Psoas muscle (tissue), 8 donors: ENCODE results near the gene MYBPHL. TPM values are rescaled to one million over a fixed set of nuclear protein-coding genes. Genes with fewer than 3 reads are reported as not detected.

Experiments
- ATAC-seq, 4 donors: fragments of 200-7000 bp; cut with Tn5 transposase; one replicate each; pipeline ENCODE4 v1.9.1; 2020; ENCODE audit warnings: moderate library complexity in 3 of 4, mild to moderate bottlenecking in 2 of 4
- DNase-seq, 2 donors: peaks; one replicate each; pipeline ENCODE4 v3.0.0-alpha.2; 2020
- H3K27ac ChIP-seq: fragments of 200-600 bp; one replicate; pipeline ENCODE4 v1.8.0; 2022
- H3K27me3 ChIP-seq, 3 donors: fragments of 200-600 bp in 1 of 3; one replicate each; pipeline versions ENCODE4 v1.6.1 to v1.8.0; 2013 to 2022; ENCODE audit warnings: low read length in 2 of 3, mild to moderate bottlenecking in 2 of 3, moderate library complexity in 1 of 3; ENCODE audit not compliant: insufficient read depth in 3 of 3
- H3K36me3 ChIP-seq, 2 donors: fragments of 200-600 bp in 1 of 2; one replicate each; pipeline versions ENCODE4 v1.6.1 to v1.8.0; 2013 to 2022; ENCODE audit warnings: low read depth in 1 of 2, mild to moderate bottlenecking in 1 of 2, moderate library complexity in 1 of 2; ENCODE audit not compliant: insufficient read depth in 1 of 2
- H3K4me1 ChIP-seq: fragments of 200-600 bp; one replicate; pipeline ENCODE4 v1.8.0; 2022
- H3K4me3 ChIP-seq: fragments of 200-600 bp; one replicate; pipeline ENCODE4 v1.8.0; 2022; ENCODE audit warnings: mild to moderate bottlenecking
- H3K9me3 ChIP-seq: fragments of 200-600 bp; one replicate; pipeline ENCODE4 v1.8.0; 2022
- CTCF ChIP-seq: fragments of 200-600 bp; IDR thresholded peaks from one replicate; pipeline ENCODE4 v1.8.0; 2022; ENCODE audit warnings: antibody characterized with exemption
- WGBS, 3 donors: extraction: QIAGEN DNeasy Blood & Tissue Kit; methylation state at CpG; one replicate each; pipeline versions ENCODE4 v1.1.6 to v1.1.7; 2013; 5-methylcytosine and 5-hydroxymethylcytosine counted together
- intact Hi-C, 2 donors: fragments of 100-400 bp; cut with DNase I; formaldehyde crosslinking; loops; one replicate each; pipeline versions ENCODE4 v1.11.0 to v1.14.2; 2022
- polyA plus RNA-seq, 3 donors: library from polyadenylated mRNA; stranded (reverse); fragments of 200-250 nt; gene quantifications; one replicate each; pipeline ENCODE4 v1.2.3, GENCODE V29; 2013
- total RNA-seq, 4 donors: library from RNA; stranded (reverse); fragmentation: NEBNext Ultra II Directional in 2 of 4; extraction: Animal tissue kit (Norgen Biotek cat#: 25700) in 2 of 4; gene quantifications; one replicate each; pipeline versions ENCODE4 v1.2.1 to v1.2.4, GENCODE V29; 2021 to 2023
- donor health status: healthy with polysubstance abuse.
- donor health status: DM: no; HTN: no; CAD: no; lungs with moderate emphysema.
- donor health status: Bipolar disorder and iron deficiency.
- donor health status: healthy.
- donor health status: DM: yes; HTN: yes; CAD: no.
- donor health status: DM: no; HTN: no; CAD: no.
- donor health status: DM: no; HTN: no; CAD: no.
- donor health status: DM: yes; HTN: yes; CAD: no.

Gene MYBPHL
- total and polyA plus RNA-seq, 7 donors = 0.17 to 2.2 (median 0.57) TPM; not detected in 1

DNA sequence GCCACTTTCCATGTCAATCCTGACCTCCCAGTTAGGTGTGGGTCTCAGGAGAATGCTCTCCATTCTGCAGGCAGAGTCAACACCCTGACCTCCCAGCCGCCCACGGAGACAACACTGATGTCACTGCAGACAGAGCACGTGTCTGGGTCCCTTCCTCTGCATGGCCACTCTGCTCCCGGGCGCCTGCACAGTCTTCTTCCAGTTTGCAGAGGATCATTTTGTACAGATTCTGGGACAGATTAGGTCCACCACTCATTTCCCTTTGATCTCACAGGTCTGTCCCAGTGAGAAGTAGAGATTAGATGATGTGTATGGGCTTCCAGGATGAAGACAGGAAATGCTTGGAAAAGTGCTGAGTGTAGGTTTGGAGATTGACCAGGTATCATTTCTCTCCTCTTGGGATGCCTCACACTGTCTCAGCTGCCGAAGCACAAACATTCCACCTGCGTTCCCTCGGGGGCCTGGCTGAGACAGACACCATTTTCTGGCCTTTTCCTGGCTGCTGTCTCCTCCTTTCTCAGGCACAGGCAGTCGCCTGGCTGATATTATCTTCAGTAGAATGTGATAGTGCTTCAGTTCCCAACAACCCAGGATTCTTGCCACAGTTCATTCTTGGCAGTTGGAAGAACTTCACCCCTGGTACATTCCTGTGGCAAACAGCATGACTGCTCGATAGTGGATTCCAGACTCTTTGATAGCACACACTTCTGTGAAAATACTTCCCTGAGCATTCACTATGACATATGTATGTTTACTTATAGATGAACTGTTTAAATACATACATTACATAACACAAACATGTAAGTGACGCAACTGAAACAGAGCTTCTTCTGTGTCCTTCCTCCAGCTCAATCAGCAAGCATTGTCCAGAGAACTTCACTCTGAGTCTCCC is 7.9 kb downstream of the MYBPHL start:
- H3K27ac ChIP-seq = peak overlapping the region; percentile 61
- peak; percentile 48 to 63 for DNase-seq
- no peak for TF ChIP-seq CTCF
- ATAC-seq = peak; percentile 27 to 59 (median 40)
- no peak overlapping the region for H3K4me3 ChIP-seq
- intact Hi-C loops = loop anchor here in 1 of 2 donors (2.0 to 10.0 kb wide), 2 partner anchors 16 to 56 kb away; no protein-coding TSS in a partner anchor
- H3K36me3 ChIP-seq = no peaks in the 10 kb centered on the region
- H3K4me1 ChIP-seq = peaks cover 13% of the 10 kb centered on the region
- WGBS, 3 donors = 18 to 25% (median 23%) methylated on average over 11 of the region's 11 CpGs
- H3K27me3 ChIP-seq = no peaks in the 10 kb centered on the region
- H3K9me3 ChIP-seq = no peaks in the 10 kb centered on the region

DNA sequence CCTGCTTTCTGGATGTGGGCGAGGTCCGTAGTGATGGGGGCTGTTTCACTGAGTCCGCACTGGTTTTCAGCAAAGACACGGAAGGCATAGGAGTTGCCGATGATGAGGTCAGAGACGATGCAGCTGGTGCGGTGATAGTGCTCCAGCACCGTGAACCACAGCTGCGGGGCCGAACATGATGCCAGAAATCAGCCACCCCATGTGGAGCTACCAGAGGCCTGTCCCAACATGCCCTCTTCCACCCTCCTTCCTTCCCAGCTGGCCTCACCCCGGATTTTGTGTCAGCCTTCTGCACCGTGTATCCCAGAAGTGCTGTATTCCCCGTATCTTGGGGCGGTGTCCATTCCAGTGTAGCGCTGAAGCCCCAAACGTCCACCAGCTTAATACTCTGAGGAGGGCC is 10.0 kb downstream of the MYBPHL start:
- WGBS, 3 donors = 50 to 67% (median 51%) methylated on average over 16 of the region's 16 CpGs
- Histone ChIP-seq H3K27me3 (no peaks in the 10 kb centered on the region), H3K36me3 (no peaks in the 10 kb centered on the region), H3K9me3 (no peaks in the 10 kb centered on the region), H3K4me3 (no peak overlapping the region), H3K27ac (no peak overlapping the region), H3K4me1 (peaks cover 13% of the 10 kb centered on the region)
- intact Hi-C loops = loop anchor here in 1 of 2 donors (10.0 kb wide), 1 partner anchor 58 kb away; no protein-coding TSS in a partner anchor
- TF ChIP-seq CTCF = no peak
- ATAC-seq (no peak), DNase-seq (no peak)

DNA sequence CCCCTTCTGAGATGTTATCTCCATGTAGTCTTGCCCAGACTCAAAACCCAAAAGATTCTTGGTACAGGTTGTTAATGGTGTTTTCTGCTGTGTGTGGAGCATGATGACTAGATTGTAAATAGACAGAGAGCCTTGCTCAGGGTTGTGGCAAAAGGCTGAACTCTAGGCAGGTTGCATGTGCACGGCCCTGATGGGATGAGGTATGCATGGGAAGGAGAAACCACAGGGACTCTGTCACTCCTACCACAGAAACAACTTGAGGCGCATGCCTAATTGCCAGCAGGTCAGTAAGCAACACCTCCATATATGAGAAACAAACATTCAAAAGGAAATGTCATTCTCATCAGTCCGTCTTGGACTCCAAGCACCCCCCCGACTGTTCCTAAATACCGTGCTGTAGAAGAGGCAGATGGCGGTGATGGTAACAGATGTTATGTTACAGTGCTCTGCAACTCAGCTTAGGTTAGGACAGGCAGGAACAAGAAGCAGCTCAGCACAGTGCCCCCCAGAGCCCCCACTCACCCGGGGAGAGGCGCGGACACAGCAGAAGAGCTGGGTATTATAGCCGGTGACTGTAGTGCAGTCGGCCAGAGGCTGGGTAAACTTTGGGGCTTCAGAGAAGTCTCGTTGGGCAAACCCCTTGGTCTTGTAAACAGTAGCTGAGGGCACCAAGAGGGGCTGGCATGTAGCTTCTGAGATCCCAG is 10.9 kb downstream of the MYBPHL start:
- intact Hi-C loops = loop anchor here in 1 of 2 donors (10.0 kb wide), 1 partner anchor 59 kb away; no protein-coding TSS in a partner anchor
- Histone ChIP-seq H3K9me3 (no peaks in the 10 kb centered on the region), H3K4me1 (peaks cover 13% of the 10 kb centered on the region), H3K4me3 (no peak overlapping the region), H3K27ac (no peak overlapping the region), H3K36me3 (no peaks in the 10 kb centered on the region), H3K27me3 (no peaks in the 10 kb centered on the region)
- TF ChIP-seq CTCF = no peak
- DNase-seq = no peak
- ATAC-seq = no peak
- 68 to 76% (median 76%) methylated on average over 12 of the region's 12 CpGs for WGBS, 3 donors

GRCh38 chr1:109294481-109294880 is 12.3 kb downstream of the MYBPHL start:
- no peaks in the 10 kb centered on the region for H3K27me3 ChIP-seq
- H3K36me3 ChIP-seq = no peaks in the 10 kb centered on the region
- no peaks in the 10 kb centered on the region for H3K9me3 ChIP-seq
- no peak for TF ChIP-seq CTCF
- H3K27ac ChIP-seq = no peak overlapping the region
- DNase-seq (no peak), ATAC-seq (no peak)
- WGBS, 3 donors = 68 to 76% (median 73%) methylated on average over 4 of the region's 4 CpGs
- H3K4me3 ChIP-seq = no peak overlapping the region
- intact Hi-C loops = loop anchor here in 1 of 2 donors (10.0 kb wide), 1 partner anchor 60 kb away; no protein-coding TSS in a partner anchor
- H3K4me1 ChIP-seq = peaks cover 11% of the 10 kb centered on the region
